ENCODE results near the gene EFL1.

EFL1 gene

GRCh38 chr15:82106679-82107078, 155.9 kb downstream of the EFL1 start:
- no peak for DNase-seq (ENCODE audit: low spot score in 2 of 2)
- no peaks in the 10 kb centered on the region for H3K4me1 ChIP-seq
- no peaks in the 10 kb centered on the region for H3K9me3 ChIP-seq
- no peaks in the 10 kb centered on the region for H3K27me3 ChIP-seq (ENCODE audit: low read depth)
- no peaks in the 10 kb centered on the region for H3K36me3 ChIP-seq (replicated peaks)
- in situ Hi-C loops (cut with MboI; ENCODE audit: low sequenced_read_pairs) = no loop called here
- no peak overlapping the region for H3K4me3 ChIP-seq

DNA sequence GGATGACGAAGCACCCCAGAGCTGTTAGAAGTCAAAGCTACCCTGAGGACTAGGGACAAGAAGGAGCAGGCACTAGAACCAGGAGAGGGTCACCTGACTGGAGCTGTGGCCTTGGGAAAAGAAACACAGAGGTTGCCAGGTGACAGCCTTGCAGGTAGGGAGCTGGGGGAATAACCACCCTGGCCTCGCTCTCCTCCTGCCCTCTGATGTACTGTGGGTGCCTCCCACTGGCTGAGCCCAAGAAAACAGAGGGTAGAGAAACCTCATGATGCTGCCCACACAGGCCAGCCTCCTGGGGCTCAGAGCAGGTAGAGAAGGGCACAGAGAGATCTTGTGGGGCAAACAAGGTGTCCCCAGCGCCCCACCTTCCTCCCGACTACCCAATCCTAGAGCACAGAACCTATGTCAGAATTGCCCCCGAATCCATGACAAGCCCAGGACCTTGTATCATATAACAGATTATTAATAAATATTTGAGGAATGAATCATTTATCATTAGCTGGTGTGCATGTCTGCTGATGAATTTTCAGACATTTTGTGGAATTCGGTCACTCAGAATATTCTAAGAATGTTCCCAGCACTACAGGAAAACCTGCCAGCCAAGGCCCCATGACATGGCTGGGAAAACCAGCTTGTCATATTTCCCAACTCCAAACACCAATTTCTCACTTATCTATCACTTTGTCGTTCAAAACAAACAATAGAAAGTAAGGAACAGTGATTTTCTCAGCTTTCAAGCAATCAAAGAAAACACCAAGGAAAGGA, 156.9 kb downstream of the EFL1 start:
- in situ Hi-C loops (cut with MboI; ENCODE audit: low sequenced_read_pairs) = no loop called here
- Histone ChIP-seq H3K9me3 (no peaks in the 10 kb centered on the region), H3K27me3 (ENCODE audit: low read depth) (no peaks in the 10 kb centered on the region), H3K4me1 (no peaks in the 10 kb centered on the region), H3K36me3 (replicated peaks) (no peaks in the 10 kb centered on the region), H3K4me3 (no peak overlapping the region)
- no peak for DNase-seq (ENCODE audit: low spot score in 2 of 2)

DNA sequence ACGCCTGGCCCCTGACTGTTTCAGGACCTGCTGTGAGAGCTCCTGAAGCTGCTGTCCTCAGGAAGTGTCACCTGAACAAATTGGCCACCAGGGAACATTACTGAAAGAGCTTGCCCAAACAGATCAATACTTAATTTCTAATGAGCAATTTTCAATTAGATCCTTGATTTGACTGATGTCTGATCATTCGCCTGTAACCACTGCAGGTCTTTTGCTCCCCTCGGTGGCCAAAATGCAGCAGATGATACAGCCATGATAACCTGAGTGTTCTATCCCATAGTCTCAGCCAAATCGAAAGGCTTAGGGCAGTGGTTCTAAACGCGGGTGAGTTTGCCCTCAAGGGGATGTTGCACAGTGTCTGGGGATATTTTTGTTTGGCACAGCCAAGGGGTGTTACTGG, 159.1 kb downstream of the EFL1 start:
- Histone ChIP-seq H3K9me3 (no peaks in the 10 kb centered on the region), H3K27me3 (ENCODE audit: low read depth) (no peaks in the 10 kb centered on the region), H3K4me3 (no peak overlapping the region), H3K4me1 (no peaks in the 10 kb centered on the region), H3K36me3 (replicated peaks) (no peaks in the 10 kb centered on the region)
- DNase-seq (ENCODE audit: low spot score in 2 of 2) = no peak
- in situ Hi-C loops (cut with MboI; ENCODE audit: low sequenced_read_pairs) = no loop called here

DNA sequence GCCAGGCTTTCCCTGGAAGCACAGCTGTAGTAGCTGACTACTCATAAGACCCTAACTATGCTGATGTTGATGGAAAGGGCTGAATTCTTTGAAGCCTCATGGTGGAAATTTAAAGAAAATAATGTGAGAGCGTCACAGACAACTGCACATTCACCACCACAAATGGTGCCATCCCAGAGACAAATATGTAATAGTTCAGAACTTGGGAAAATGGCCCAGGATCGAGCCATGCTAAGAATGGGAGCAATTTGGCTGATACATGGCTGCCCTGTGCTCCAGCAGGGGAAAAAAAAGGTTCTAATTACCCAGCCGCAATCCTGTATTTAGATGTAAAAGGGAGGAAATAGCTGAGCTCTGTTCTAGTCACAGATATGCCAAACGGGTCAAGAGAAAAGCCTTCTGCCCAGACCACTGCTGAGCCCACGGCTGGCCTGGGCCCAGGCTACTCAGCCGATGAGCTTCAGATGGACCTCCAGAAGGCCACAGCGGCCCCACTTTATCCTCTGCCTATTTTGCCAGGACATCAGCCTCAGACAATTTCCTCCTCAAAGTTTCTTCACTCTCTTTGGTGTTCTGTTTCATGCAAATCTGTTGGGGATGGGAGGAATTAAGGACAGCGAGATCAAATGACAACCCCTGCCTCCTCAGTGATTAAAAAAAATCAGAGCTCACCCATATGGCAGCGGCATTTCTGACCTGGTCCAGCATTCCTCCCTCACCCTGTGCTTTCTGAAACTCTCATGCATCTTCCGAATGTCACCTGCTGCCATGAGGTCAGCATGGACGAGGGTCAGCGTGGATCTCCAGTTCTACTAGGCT, 162.2 kb downstream of the EFL1 start:
- no peaks in the 10 kb centered on the region for H3K36me3 ChIP-seq (replicated peaks)
- no peaks in the 10 kb centered on the region for H3K9me3 ChIP-seq
- in situ Hi-C loops (cut with MboI; ENCODE audit: low sequenced_read_pairs) = no loop called here
- no peak for DNase-seq (ENCODE audit: low spot score in 2 of 2)
- no peaks in the 10 kb centered on the region for H3K27me3 ChIP-seq (ENCODE audit: low read depth)
- no peak overlapping the region for H3K4me3 ChIP-seq
- no peaks in the 10 kb centered on the region for H3K4me1 ChIP-seq

GRCh38 chr15:82098674-82099073, 163.9 kb downstream of the EFL1 start:
- H3K9me3 ChIP-seq = no peaks in the 10 kb centered on the region
- H3K36me3 ChIP-seq (replicated peaks) = no peaks in the 10 kb centered on the region
- DNase-seq (ENCODE audit: low spot score in 2 of 2) = no peak
- in situ Hi-C loops (cut with MboI; ENCODE audit: low sequenced_read_pairs) = no loop called here
- H3K27me3 ChIP-seq (ENCODE audit: low read depth) = no peaks in the 10 kb centered on the region
- H3K4me1 ChIP-seq = no peaks in the 10 kb centered on the region
- no peak overlapping the region for H3K4me3 ChIP-seq

DNA sequence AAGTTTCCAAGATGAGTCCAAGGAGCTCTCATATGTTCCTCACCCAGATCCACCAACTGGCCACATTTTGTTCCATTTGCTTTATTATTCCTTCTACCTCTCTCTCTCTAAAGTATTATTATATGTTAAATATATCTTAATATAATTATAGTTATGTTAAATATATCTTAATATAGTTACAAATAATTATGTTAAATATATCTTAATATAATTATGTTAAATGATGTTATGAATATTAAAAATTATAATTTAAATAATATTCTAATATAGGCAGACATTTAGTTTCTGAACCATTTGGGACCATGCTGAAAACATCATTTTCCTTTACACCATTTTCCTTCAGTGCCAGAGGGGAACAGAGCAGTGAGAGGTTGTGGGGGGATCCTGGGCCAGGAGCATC, 166.7 kb downstream of the EFL1 start:
- Histone ChIP-seq H3K36me3 (replicated peaks) (no peaks in the 10 kb centered on the region), H3K4me1 (no peaks in the 10 kb centered on the region)
- in situ Hi-C loops (cut with MboI; ENCODE audit: low sequenced_read_pairs) = no loop called here

GRCh38 chr15:82093774-82094211, 168.7 kb downstream of the EFL1 start:
- in situ Hi-C loops (cut with MboI; ENCODE audit: low sequenced_read_pairs) = no loop called here
- Histone ChIP-seq H3K4me3 (no peak overlapping the region), H3K9me3 (no peaks in the 10 kb centered on the region), H3K36me3 (replicated peaks) (no peaks in the 10 kb centered on the region), H3K4me1 (no peaks in the 10 kb centered on the region; the same call in 1 of the 2 replicates), H3K27me3 (ENCODE audit: low read depth) (peaks cover 6% of the 10 kb centered on the region)
- DNase-seq (ENCODE audit: low spot score in 2 of 2) = no peak

More for the DNA sequence above, 166.7 kb downstream of the EFL1 start:
- DNase-seq (ENCODE audit: low spot score in 2 of 2) = no peak
- H3K9me3 ChIP-seq = no peaks in the 10 kb centered on the region
- no peak overlapping the region for H3K4me3 ChIP-seq
- no peaks in the 10 kb centered on the region for H3K27me3 ChIP-seq (ENCODE audit: low read depth)

DNA sequence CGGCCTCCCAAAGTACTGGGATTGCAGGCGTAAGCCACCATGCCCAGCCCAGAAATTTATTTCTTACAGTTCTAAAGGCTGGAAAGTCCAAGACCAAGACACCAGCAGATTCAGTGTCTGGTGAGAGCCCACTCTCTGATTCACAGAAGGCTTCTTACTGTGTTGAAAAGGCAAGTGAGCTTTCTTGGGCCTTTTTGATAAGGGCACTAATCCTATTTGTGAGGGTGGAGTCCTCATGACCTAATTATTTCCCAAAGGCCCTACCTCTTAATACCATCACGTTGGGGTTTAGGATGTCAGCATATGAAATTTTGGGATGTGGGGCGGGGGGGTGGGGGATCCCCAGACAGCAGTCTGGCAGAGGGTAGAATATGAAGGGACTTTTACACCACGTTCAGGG, 169.2 kb downstream of the EFL1 start:
- H3K9me3 ChIP-seq = no peaks in the 10 kb centered on the region
- H3K27me3 ChIP-seq (ENCODE audit: low read depth) = peaks cover 6% of the 10 kb centered on the region
- no peak overlapping the region for H3K4me3 ChIP-seq
- H3K36me3 ChIP-seq (replicated peaks) = no peaks in the 10 kb centered on the region
- no peaks in the 10 kb centered on the region; the same call in 1 of the 2 replicates for H3K4me1 ChIP-seq
- in situ Hi-C loops (cut with MboI; ENCODE audit: low sequenced_read_pairs) = no loop called here
- DNase-seq (ENCODE audit: low spot score in 2 of 2) = no peak

DNA sequence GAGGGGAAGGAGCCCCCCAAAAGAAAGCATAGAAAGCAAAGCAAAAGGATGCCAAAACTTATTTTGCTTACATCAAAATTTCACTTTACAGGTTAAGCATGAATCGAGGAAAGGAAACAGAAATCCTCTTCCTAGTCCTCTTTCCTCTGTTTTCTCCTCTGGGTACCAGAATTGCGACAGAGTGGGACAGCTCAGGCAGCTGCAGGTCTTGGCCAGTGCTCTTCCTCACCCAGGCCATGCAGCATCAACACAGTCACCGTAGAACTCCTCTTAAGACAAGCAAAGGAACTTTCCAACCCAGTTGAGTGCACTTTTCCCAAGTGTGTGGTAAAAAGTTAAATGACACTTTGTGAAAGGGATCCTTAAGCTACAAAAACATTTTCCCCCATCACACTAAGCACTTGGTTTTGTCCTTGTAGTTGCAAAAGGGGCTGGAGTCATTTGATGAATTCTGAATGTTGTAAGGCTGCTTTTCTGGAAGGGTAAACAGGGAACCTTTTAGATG, 170.8 kb downstream of the EFL1 start:
- Histone ChIP-seq H3K9me3 (no peaks in the 10 kb centered on the region), H3K36me3 (replicated peaks) (no peaks in the 10 kb centered on the region)
- in situ Hi-C loops (cut with MboI; ENCODE audit: low sequenced_read_pairs) = no loop called here

GRCh38 chr15:82086243-82086995, 176.1 kb downstream of the EFL1 start:
- no peaks in the 10 kb centered on the region; the same call in 1 of the 2 replicates for H3K4me1 ChIP-seq
- no peak for DNase-seq (ENCODE audit: low spot score in 2 of 2)
- no peak overlapping the region for H3K4me3 ChIP-seq
- H3K36me3 ChIP-seq (replicated peaks) = no peaks in the 10 kb centered on the region
- peaks cover 6% of the 10 kb centered on the region for H3K27me3 ChIP-seq (ENCODE audit: low read depth)
- H3K9me3 ChIP-seq = no peaks in the 10 kb centered on the region
- in situ Hi-C loops (cut with MboI; ENCODE audit: low sequenced_read_pairs) = no loop called here

More for the DNA sequence above, 170.8 kb downstream of the EFL1 start:
- DNase-seq (ENCODE audit: low spot score in 2 of 2) = no peak
- no peaks in the 10 kb centered on the region; the same call in 1 of the 2 replicates for H3K4me1 ChIP-seq
- H3K4me3 ChIP-seq = no peak overlapping the region
- H3K27me3 ChIP-seq (ENCODE audit: low read depth) = peaks cover 6% of the 10 kb centered on the region

- H3K4me1 ChIP-seq = no peaks in the 10 kb centered on the region
- H3K36me3 ChIP-seq (replicated peaks) = no peaks in the 10 kb centered on the region
- no peaks in the 10 kb centered on the region for H3K27me3 ChIP-seq (ENCODE audit: low read depth)
- in situ Hi-C loops (cut with MboI; ENCODE audit: low sequenced_read_pairs) = no loop called here
- peak in 1 of 2 experiments; percentile 44 for DNase-seq (ENCODE audit: low spot score in 2 of 2)
- no peaks in the 10 kb centered on the region for H3K9me3 ChIP-seq
- H3K4me3 ChIP-seq = no peak overlapping the region
These were observed 180.4 kb downstream of the EFL1 start for GRCh38 chr15:82081914-82082762.

DNA sequence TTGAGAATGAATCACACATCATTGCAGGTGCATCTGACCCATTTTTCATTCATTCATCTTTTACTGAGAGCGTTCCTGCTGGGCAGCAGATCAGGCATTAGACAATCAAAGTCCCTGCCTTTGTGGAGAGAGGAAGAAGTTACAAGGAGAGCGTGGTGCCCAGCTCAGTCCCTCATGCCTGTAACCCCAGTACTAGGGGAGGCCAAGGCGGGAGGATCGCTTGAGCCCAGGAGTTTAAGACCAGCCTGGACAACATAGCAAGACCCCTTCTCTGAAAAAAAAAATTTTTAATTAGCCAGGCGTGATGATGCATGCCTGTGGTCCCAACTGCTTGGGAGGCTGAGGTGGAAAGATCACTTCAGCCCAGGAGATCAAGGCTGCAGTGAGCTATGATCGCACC, 181.8 kb downstream of the EFL1 start:
- Histone ChIP-seq H3K27me3 (ENCODE audit: low read depth) (no peaks in the 10 kb centered on the region), H3K4me3 (no peak overlapping the region), H3K9me3 (no peaks in the 10 kb centered on the region), H3K36me3 (replicated peaks) (no peaks in the 10 kb centered on the region), H3K4me1 (no peaks in the 10 kb centered on the region)
- no peak for DNase-seq (ENCODE audit: low spot score in 2 of 2)
- in situ Hi-C loops (cut with MboI; ENCODE audit: low sequenced_read_pairs) = no loop called here

All from HAP-1 (cell line).